K562 (cell line): ENCODE measurements around the gene SPATA25. TPM values are rescaled to one million over a fixed set of nuclear protein-coding genes. Genes with fewer than 3 reads are reported as not detected.

Experiments
- CTBP1 ChIP-seq: fragments of 450-650 bp; IDR thresholded peaks from 2 replicates; pipeline ENCODE4 v1.6.1; 2016; ENCODE audit warnings: borderline replicate concordance
- CXXC5 ChIP-seq: fragments of 250-450 bp; sonication (Bioruptor Pico); IDR thresholded peaks from 2 replicates; pipeline ENCODE4 v1.8.0; 2022; ENCODE audit warnings: inconsistent platforms, mild to moderate bottlenecking, moderate library complexity
- EHMT2 ChIP-seq: fragments of 450-650 bp; IDR thresholded peaks from 2 replicates; pipeline ENCODE4 v1.6.1; 2018; ENCODE audit warnings: antibody characterized with exemption
- FOXJ2 ChIP-seq: fragments of 200-800 bp; sonication (Bioruptor generic); IDR thresholded peaks from 2 replicates; pipeline ENCODE4 v1.6.1; 2016; ENCODE audit warnings: missing genetic modification characterization, missing compliant biosample characterization
- HDAC1 ChIP-seq, 2 experiments: fragments of 450-650 bp; IDR thresholded peaks; 2 replicates each; pipeline ENCODE4 v1.6.1; 2016 to 2017; ENCODE audit warnings: inconsistent platforms in 1 of 2, mild to moderate bottlenecking in 1 of 2, moderate library complexity in 1 of 2
- HLTF ChIP-seq: fragments of 450-650 bp; IDR thresholded peaks from 2 replicates; pipeline ENCODE4 v1.6.1; 2016
- HMG20B ChIP-seq: fragments of 250-450 bp; sonication (Bioruptor Pico); IDR thresholded peaks from 2 replicates; pipeline ENCODE4 v1.5.0; 2021; ENCODE audit warnings: mild to moderate bottlenecking
- KDM4B ChIP-seq, 2 experiments: fragments of 450-650 bp in 1 of 2; sonication (generic) in 1 of 2; IDR thresholded peaks; 2 replicates each; pipeline ENCODE4 v1.6.1; 2016 to 2017; ENCODE audit warnings: borderline replicate concordance in 2 of 2, antibody characterized with exemption in 1 of 2, low read depth in 1 of 2, mild to moderate bottlenecking in 1 of 2
- LARP7 ChIP-seq: fragments of 450-650 bp; IDR thresholded peaks from 2 replicates; pipeline ENCODE4 v1.6.1; 2016
- MLLT1 ChIP-seq, 2 experiments: fragments of 450-650 bp; IDR thresholded peaks; 2 replicates each; pipeline ENCODE4 v1.6.1; 2016
- PTTG1 ChIP-seq: fragments of 450-650 bp; IDR thresholded peaks from 2 replicates; pipeline ENCODE4 v1.6.1; 2016; ENCODE audit warnings: low read depth, mild to moderate bottlenecking, missing genetic modification characterization, missing compliant biosample characterization
- SMAD4 ChIP-seq: fragments of 250-450 bp; sonication (Bioruptor Pico); conservative IDR thresholded peaks from 2 replicates; pipeline ENCODE4 v1.8.0; 2021; ENCODE audit warnings: inconsistent platforms, mild to moderate bottlenecking, moderate library complexity
- SMARCA5 ChIP-seq: fragments of 450-650 bp; IDR thresholded peaks from 2 replicates; pipeline ENCODE4 v1.6.1; 2016
- TBL1XR1 ChIP-seq, 2 experiments: IDR thresholded peaks; 2 replicates each; pipeline ENCODE4 v1.6.1; 2012; ENCODE audit warnings: improper control_type of control experiment in 2 of 2, low read length in 2 of 2, mild to moderate bottlenecking in 1 of 2
- TRIM25 ChIP-seq: fragments of 450-650 bp; IDR thresholded peaks from 2 replicates; pipeline ENCODE4 v1.7.0; 2016; ENCODE audit warnings: borderline replicate concordance
- ZNF175 ChIP-seq: fragments of 200-800 bp; sonication (Bioruptor generic); IDR thresholded peaks from 2 replicates; pipeline ENCODE4 v1.6.1; 2016; ENCODE audit warnings: low read depth, mild to moderate bottlenecking, missing genetic modification characterization, missing compliant biosample characterization
- ZNF354B ChIP-seq: fragments of 250-450 bp; sonication (Bioruptor Pico); IDR thresholded peaks from 2 replicates; pipeline ENCODE4 v1.4.0; 2020
- ZNF766 ChIP-seq: fragments of 200-800 bp; sonication (Bioruptor generic); conservative IDR thresholded peaks from 2 replicates; pipeline ENCODE4 v1.6.1; 2016; ENCODE audit warnings: missing genetic modification characterization, missing compliant biosample characterization
- polyA plus RNA-seq, 8 experiments: library from polyadenylated mRNA; depleted of rRNA in 4 of 8; stranded (reverse) in 5 of 8; unstranded in 3 of 8; fragments of >200 nt; fragmentation: Nextera tagmentation in 2 of 8; fragmentation: Illumina TruSeq in 1 of 8; extraction: Ambion mirVana in 2 of 8; extraction: Trizol in 1 of 8; gene quantifications; 2 replicates each; pipeline versions ENCODE4 v1.2.1 to v1.2.3, GENCODE V29; 2011 to 2014; ENCODE audit warnings: inconsistent platforms in 1 of 8, missing spikeins in 1 of 8
- total RNA-seq, 7 experiments: library from RNA; depleted of rRNA in 6 of 7; stranded (reverse); fragments of >200 nt in 6 of 7; fragmentation: Illumina TruSeq in 2 of 7; extraction: Trizol in 2 of 7; gene quantifications; 2 replicates each; pipeline versions ENCODE4 v1.2.1 to v1.2.3, GENCODE V29; 2011 to 2021; ENCODE audit warnings: low replicate concordance in 1 of 7
- TF ChIP-seq, protein P1 (sequence below): fragments of 250-450 bp; sonication (Bioruptor Pico); IDR thresholded peaks from 2 replicates; pipeline ENCODE4 v1.5.0; 2022; ENCODE audit warnings: mild to moderate bottlenecking
- TF ChIP-seq, protein P2 (sequence below), 2 experiments: fragments of 200-800 bp in 1 of 2; sonication (Bioruptor generic) in 1 of 2; sonication (generic) in 1 of 2; formaldehyde crosslinking in 1 of 2; IDR thresholded peaks in 1 of 2; conservative IDR thresholded peaks in 1 of 2; 2 replicates each; pipeline versions ENCODE4 v1.5.0 to v1.6.1; 2016 to 2020; ENCODE audit warnings: missing compliant biosample characterization in 1 of 2, missing genetic modification characterization in 1 of 2, missing genetic modification reagents in 1 of 2

SPATA25 gene
- total and polyA plus RNA-seq, 9 of the 15 experiments (the other 6 are each of a cell fraction or from before 2014, with no cell fraction given) = 0.21 to 0.95 (median 0.53) TPM; not detected in 3

GRCh38 chr20:45909817-45910669 lies 22.6 kb upstream of the SPATA25 start (continued):
- TF ChIP-seq, protein P1, sequence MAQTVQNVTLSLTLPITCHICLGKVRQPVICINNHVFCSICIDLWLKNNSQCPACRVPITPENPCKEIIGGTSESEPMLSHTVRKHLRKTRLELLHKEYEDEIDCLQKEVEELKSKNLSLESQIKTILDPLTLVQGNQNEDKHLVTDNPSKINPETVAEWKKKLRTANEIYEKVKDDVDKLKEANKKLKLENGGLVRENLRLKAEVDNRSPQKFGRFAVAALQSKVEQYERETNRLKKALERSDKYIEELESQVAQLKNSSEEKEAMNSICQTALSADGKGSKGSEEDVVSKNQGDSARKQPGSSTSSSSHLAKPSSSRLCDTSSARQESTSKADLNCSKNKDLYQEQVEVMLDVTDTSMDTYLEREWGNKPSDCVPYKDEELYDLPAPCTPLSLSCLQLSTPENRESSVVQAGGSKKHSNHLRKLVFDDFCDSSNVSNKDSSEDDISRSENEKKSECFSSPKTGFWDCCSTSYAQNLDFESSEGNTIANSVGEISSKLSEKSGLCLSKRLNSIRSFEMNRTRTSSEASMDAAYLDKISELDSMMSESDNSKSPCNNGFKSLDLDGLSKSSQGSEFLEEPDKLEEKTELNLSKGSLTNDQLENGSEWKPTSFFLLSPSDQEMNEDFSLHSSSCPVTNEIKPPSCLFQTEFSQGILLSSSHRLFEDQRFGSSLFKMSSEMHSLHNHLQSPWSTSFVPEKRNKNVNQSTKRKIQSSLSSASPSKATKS (CRISPR knock-in tag) = no peak
- TF ChIP-seq KDM4B (IDR thresholded peaks at IDR 0.05; ENCODE audit: borderline replicate concordance in 2 of 2, low read depth in 1 of 2) (peak in 1 of 2 experiments; percentile 24; a peak in 1 of 4 replicates), HDAC1 (IDR thresholded peaks at IDR 0.05) (0 out of 4 replicates have a peak, but pooled peaks of 1 of the 2 experiments have one; percentile 3), HLTF (0 out of 2 replicates have a peak, but pooled peaks have one; percentile 21), CXXC5 (CRISPR knock-in tag) (peak; percentile 15; the same call in 1 of the 2 replicates), HMG20B (CRISPR knock-in tag) (no peak), ZNF354B (no peak), MLLT1 (IDR thresholded peaks at IDR 0.05) (peak in 1 of 2 experiments; percentile 83; a peak in 2 of 4 replicates), CTBP1 (peak; percentile 12; the same call in 1 of the 2 replicates), FOXJ2 (tag) (no peak), TBL1XR1 (IDR thresholded peaks at IDR 0.05; ENCODE audit: low read length in 2 of 2) (no peak), LARP7 (0 out of 2 replicates have a peak, but pooled peaks have one; percentile 10), SMAD4 (CRISPR knock-in tag) (0 out of 2 replicates have a peak, but pooled peaks have one; percentile 41), EHMT2 (0 out of 2 replicates have a peak, but pooled peaks have one; percentile 26), TRIM25 (0 out of 2 replicates have a peak, but pooled peaks have one; percentile 49), SMARCA5 (peak; percentile 52; the same call in 1 of the 2 replicates), ZNF175 (CRISPR knock-in tag) (peak; percentile 87), ZNF766 (CRISPR knock-in tag) (0 out of 2 replicates have a peak, but pooled peaks have one; percentile 17), PTTG1 (0 out of 2 replicates have a peak, but pooled peaks have one; percentile 43)
- TF ChIP-seq, protein P2, sequence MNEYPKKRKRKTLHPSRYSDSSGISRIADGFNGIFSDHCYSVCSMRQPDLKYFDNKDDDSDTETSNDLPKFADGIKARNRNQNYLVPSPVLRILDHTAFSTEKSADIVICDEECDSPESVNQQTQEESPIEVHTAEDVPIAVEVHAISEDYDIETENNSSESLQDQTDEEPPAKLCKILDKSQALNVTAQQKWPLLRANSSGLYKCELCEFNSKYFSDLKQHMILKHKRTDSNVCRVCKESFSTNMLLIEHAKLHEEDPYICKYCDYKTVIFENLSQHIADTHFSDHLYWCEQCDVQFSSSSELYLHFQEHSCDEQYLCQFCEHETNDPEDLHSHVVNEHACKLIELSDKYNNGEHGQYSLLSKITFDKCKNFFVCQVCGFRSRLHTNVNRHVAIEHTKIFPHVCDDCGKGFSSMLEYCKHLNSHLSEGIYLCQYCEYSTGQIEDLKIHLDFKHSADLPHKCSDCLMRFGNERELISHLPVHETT (CRISPR knock-in tag; conservative IDR thresholded peaks at IDR 0.05 in 1 of 2, IDR thresholded peaks at IDR 0.05 in 1 of 2) = peak in 1 of 2 experiments; percentile 51; a peak in 1 of 4 replicates
